Measurements from ENCODE around the gene TRIM15. TPM values are rescaled to one million over a fixed set of nuclear protein-coding genes. Genes with fewer than 3 reads are reported as not detected.

TRIM15 gene
- total RNA-seq, 1 experiment from 2014 or later, result 0.35 TPM

- Mint-ChIP-seq H3K36me3 (no peaks in the 10 kb centered on the region), H3K4me1 (peaks cover 17% of the 10 kb centered on the region), H3K4me3 (peak overlapping the region; percentile 90), H3K27ac (no peak overlapping the region), H3K9me3 (no peaks in the 10 kb centered on the region), H3K27me3 (ENCODE audit: low read depth) (peaks cover 75% of the 10 kb centered on the region)
- ATAC-seq, result peak; percentile 77
- DNase-seq (ENCODE audit: low spot score), result peak; percentile 59
- TF ChIP-seq GTF2I (CRISPR knock-in tag; conservative IDR thresholded peaks at IDR 0.05) (no peak), PRRX2 (CRISPR knock-in tag; IDR thresholded peaks at IDR 0.05) (no peak), HMGXB4 (CRISPR knock-in tag; IDR thresholded peaks at IDR 0.05) (no peak; the same call in 1 of the 2 replicates), ZNF423 (CRISPR knock-in tag; IDR thresholded peaks at IDR 0.05) (no peak), ATF1 (CRISPR knock-in tag; IDR thresholded peaks at IDR 0.05) (no peak), TEAD4 (CRISPR knock-in tag; IDR thresholded peaks at IDR 0.05) (no peak), ELF4 (CRISPR knock-in tag; IDR thresholded peaks at IDR 0.05; ENCODE audit: low read depth) (no peak), NR2C2 (CRISPR knock-in tag; IDR thresholded peaks at IDR 0.05) (no peak), TEAD1 (CRISPR knock-in tag; IDR thresholded peaks at IDR 0.05) (no peak), KAT7 (CRISPR knock-in tag; IDR thresholded peaks at IDR 0.05; ENCODE audit: borderline replicate concordance) (no peak), FOXP4 (CRISPR knock-in tag; IDR thresholded peaks at IDR 0.05) (no peak), GRHL2 (CRISPR knock-in tag; IDR thresholded peaks at IDR 0.05; ENCODE audit: insufficient replicate concordance, severe bottlenecking) (no peak), CREM (CRISPR knock-in tag; IDR thresholded peaks at IDR 0.05) (no peak), ZNF512 (CRISPR knock-in tag; IDR thresholded peaks at IDR 0.05; ENCODE audit: borderline replicate concordance) (no peak), NFATC4 (CRISPR knock-in tag; IDR thresholded peaks at IDR 0.05) (no peak), ZNF425 (CRISPR knock-in tag; conservative IDR thresholded peaks at IDR 0.05) (no peak)
- ChIA-PET CTCF (interaction anchor here (0.6 to 13.4 kb wide), 9 partner anchors 15 to 1252 kb away, joined by 3 to 389 read pairs (median 5); partner anchors contain the start of gene TRIM26), POLR2A (interaction anchor here (0.8 kb wide), 1 partner anchor 163 kb away, joined by 3 read pairs; no protein-coding TSS in a partner anchor)
These were observed 35.9 kb upstream of the TRIM15 start for GRCh38 chr6:30127238-30128093.
